Uterus (tissue), 4 donors: Measurements from ENCODE around the gene TTLL4. TPM values are rescaled to one million over a fixed set of nuclear protein-coding genes. Genes with fewer than 3 reads are reported as not detected.
"Not testable (repeated sequence)": the region's sequence is repeated elsewhere in the genome, so short reads cannot be mapped to it uniquely, and the experiment has no call there.

ENCODE experiments used
- DNase-seq, 2 donors: peaks; one replicate each; pipeline ENCODE4 v3.0.0-alpha.2; 2019 to 2020
- H3K27ac ChIP-seq, 2 donors: fragments of 200-600 bp; sonication (generic); 1 replicate in 1 of 2; 2 replicates in 1 of 2; pipeline ENCODE4 v1.5.1; 2016 to 2018
- H3K27me3 ChIP-seq, 2 donors: fragments of 200-600 bp; sonication (generic); one replicate each; pipeline ENCODE4 v1.5.1; 2018 to 2019; ENCODE audit warnings: control low read depth in 1 of 2
- H3K36me3 ChIP-seq, 2 donors: fragments of 200-600 bp; sonication (generic); one replicate each; pipeline ENCODE4 v1.5.1; 2019; ENCODE audit warnings: control low read depth in 1 of 2
- H3K4me1 ChIP-seq, 2 donors: fragments of 200-600 bp; sonication (generic); one replicate each; pipeline ENCODE4 v1.5.1; 2018 to 2019; ENCODE audit warnings: control low read depth in 1 of 2
- H3K4me3 ChIP-seq, 2 donors: fragments of 200-600 bp; sonication (generic); 1 replicate in 1 of 2; 2 replicates in 1 of 2; pipeline ENCODE4 v1.5.1; 2018 to 2019; ENCODE audit warnings: mild to moderate bottlenecking in 1 of 2
- H3K9me3 ChIP-seq, 2 donors: fragments of 200-600 bp; sonication (generic); one replicate each; pipeline ENCODE4 v1.5.1; 2019; ENCODE audit warnings: control low read depth in 1 of 2
- POLR2A ChIP-seq, 2 donors: fragments of 450-650 bp; IDR thresholded peaks; one replicate each; pipeline ENCODE4 v1.6.1; 2016; ENCODE audit warnings: antibody characterized with exemption in 2 of 2, mild to moderate bottlenecking in 1 of 2, moderate library complexity in 1 of 2
- intact Hi-C: fragments of 100-400 bp; cut with DNase I; formaldehyde crosslinking; loops from one replicate; pipeline ENCODE4 v1.15.1; 2023; ENCODE audit warnings: low total_unique reads
- total RNA-seq, 4 donors: library from RNA; depleted of rRNA in 3 of 4; stranded (reverse); fragments of >200 nt in 3 of 4; gene quantifications; one replicate each; pipeline versions ENCODE4 v1.1.0 to v1.2.4, GENCODE V29; 2014 to 2023
- TF ChIP-seq, protein P1 (sequence below), 4 experiments: fragments of 200-600 bp in 2 of 4; fragments of 450-650 bp in 2 of 4; sonication (generic) in 2 of 4; IDR thresholded peaks; one replicate each; pipeline ENCODE4 v1.5.1; 2016 to 2019; ENCODE audit warnings: antibody characterized with exemption in 4 of 4, mild to moderate bottlenecking in 2 of 4, moderate library complexity in 1 of 4
- donor health status: DM: yes; HTN: yes; CAD: no.

Gene TTLL4
- total RNA-seq, 4 donors from 2014 or later = 13.1 to 117 (median 25.7) TPM

DNA sequence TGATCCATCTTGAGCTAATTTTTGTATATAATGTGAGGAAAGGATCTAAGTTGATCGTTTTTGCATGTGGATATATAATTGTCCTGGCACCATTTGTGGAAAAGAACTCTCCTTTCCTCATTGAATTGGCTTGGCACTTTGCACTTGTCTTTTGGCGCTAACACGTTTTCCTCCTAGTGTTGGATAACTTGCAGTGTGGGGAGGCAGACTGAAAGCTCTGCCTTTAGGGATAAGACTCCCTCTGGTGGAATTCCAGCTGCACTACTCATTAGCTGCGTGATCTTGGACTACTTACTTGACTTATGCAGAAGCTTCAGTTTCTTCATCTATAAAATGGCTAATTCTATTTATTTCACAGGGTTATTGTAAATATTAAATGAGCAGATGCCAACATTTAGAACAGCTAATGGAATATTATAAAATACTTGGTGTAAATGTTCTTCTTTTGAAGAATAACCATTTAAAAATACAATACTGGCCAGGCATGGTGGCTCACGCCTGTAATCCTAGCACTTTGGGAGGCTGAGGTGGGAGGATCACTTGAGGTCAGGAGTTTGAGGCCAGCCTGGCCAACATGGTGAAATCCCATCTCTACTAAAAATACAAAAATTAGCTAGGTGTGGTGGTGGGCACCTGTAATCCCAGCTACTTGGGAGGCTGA is 23.1 kb upstream of the TTLL4 start:
- H3K36me3 ChIP-seq = not testable (repeated sequence)

DNA sequence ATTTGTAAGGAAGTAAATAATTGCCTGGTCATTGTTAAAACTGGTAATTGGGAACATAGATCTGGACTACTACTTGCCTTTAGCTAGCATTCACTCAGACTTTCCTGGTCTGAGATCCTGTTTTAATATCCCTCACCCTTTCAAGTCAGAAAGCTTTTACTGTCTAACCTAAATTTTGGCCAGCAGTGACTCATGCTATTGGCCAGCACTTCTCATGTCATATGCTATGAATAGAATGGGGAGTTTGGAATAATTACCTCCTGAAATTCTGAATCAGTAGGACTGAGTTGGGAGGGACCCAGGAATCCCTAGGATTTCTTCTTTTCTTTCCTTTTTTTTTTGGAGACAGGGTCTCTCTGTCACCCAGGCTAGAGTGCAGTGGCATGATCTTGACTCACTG is 19.4 kb upstream of the TTLL4 start:
- Histone ChIP-seq H3K4me3 (no peak overlapping the region), H3K9me3 (no peaks in the 10 kb centered on the region), H3K27ac (peak overlapping the region; percentile 36 to 69), H3K4me1 (no peaks in the 10 kb centered on the region), H3K36me3 (no peaks in the 10 kb centered on the region), H3K27me3 (no peaks in the 10 kb centered on the region)
- intact Hi-C loops = no loop called here
- no peak for DNase-seq
- no peak for TF ChIP-seq POLR2A (IDR thresholded peaks at IDR 0.05)
- TF ChIP-seq, protein P1, sequence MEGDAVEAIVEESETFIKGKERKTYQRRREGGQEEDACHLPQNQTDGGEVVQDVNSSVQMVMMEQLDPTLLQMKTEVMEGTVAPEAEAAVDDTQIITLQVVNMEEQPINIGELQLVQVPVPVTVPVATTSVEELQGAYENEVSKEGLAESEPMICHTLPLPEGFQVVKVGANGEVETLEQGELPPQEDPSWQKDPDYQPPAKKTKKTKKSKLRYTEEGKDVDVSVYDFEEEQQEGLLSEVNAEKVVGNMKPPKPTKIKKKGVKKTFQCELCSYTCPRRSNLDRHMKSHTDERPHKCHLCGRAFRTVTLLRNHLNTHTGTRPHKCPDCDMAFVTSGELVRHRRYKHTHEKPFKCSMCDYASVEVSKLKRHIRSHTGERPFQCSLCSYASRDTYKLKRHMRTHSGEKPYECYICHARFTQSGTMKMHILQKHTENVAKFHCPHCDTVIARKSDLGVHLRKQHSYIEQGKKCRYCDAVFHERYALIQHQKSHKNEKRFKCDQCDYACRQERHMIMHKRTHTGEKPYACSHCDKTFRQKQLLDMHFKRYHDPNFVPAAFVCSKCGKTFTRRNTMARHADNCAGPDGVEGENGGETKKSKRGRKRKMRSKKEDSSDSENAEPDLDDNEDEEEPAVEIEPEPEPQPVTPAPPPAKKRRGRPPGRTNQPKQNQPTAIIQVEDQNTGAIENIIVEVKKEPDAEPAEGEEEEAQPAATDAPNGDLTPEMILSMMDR (IDR thresholded peaks at IDR 0.05) = no peak

More for the DNA sequence above, 23.1 kb upstream of the TTLL4 start:
- H3K27ac ChIP-seq, H3K4me1 ChIP-seq, H3K4me3 ChIP-seq, H3K27me3 ChIP-seq, intact Hi-C loops, H3K9me3 ChIP-seq: not testable (repeated sequence)
- TF ChIP-seq, protein P1 (IDR thresholded peaks at IDR 0.05) = peak; percentile 58 to 67 (median 59)
- peak in 1 of 2 donors; percentile 38 for DNase-seq

- no peaks in the 10 kb centered on the region for H3K36me3 ChIP-seq
- no peak for TF ChIP-seq POLR2A (IDR thresholded peaks at IDR 0.05)
- TF ChIP-seq, protein P1 (IDR thresholded peaks at IDR 0.05) = no peak
- DNase-seq = no peak
These were observed 16.1 kb upstream of the TTLL4 start for GRCh38 chr2:218694405-218695145.

GRCh38 chr2:218698885-218699284 is 11.8 kb upstream of the TTLL4 start:
- H3K36me3 ChIP-seq = no peaks in the 10 kb centered on the region
- no peak for DNase-seq
- no peak overlapping the region for H3K27ac ChIP-seq
- no peak overlapping the region for H3K4me3 ChIP-seq
- no peaks in the 10 kb centered on the region for H3K9me3 ChIP-seq
- H3K4me1 ChIP-seq = no peaks in the 10 kb centered on the region
- intact Hi-C loops = no loop called here
- TF ChIP-seq POLR2A (IDR thresholded peaks at IDR 0.05) = no peak
- TF ChIP-seq, protein P1 (IDR thresholded peaks at IDR 0.05) = no peak
- no peaks in the 10 kb centered on the region for H3K27me3 ChIP-seq

More at GRCh38 chr2:218694405-218695145, 16.1 kb upstream of the TTLL4 start:
- no peaks in the 10 kb centered on the region for H3K9me3 ChIP-seq
- H3K4me3 ChIP-seq = no peak overlapping the region
- intact Hi-C loops = no loop called here
- no peak overlapping the region for H3K27ac ChIP-seq
- H3K27me3 ChIP-seq = no peaks in the 10 kb centered on the region
- no peaks in the 10 kb centered on the region for H3K4me1 ChIP-seq

DNA sequence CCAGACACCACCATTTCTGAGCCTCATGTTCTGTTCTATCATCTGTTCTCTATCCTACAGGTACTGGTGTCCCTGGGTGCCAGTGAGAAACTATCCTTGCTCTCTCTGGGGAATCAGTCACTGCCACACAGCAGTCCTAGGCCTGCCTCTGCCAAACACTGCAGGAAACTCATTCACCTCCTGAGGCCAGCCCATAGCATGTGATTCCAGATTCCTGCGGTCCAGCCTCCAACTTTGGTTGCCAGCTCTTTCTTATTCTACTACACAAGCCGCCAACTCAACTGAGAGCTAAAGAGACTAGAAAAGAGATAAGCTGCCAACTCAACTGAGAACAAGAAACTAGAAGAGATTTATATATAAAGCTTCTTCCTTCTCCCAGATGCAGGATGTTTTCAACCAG is 8.8 kb upstream of the TTLL4 start:
- H3K36me3 ChIP-seq = no peaks in the 10 kb centered on the region
- TF ChIP-seq POLR2A (IDR thresholded peaks at IDR 0.05) = no peak
- TF ChIP-seq, protein P1 (IDR thresholded peaks at IDR 0.05) = no peak
- no peaks in the 10 kb centered on the region for H3K4me1 ChIP-seq
- intact Hi-C loops = no loop called here
- no peak overlapping the region for H3K4me3 ChIP-seq
- DNase-seq = no peak
- no peak overlapping the region for H3K27ac ChIP-seq
- no peaks in the 10 kb centered on the region for H3K27me3 ChIP-seq
- no peaks in the 10 kb centered on the region for H3K9me3 ChIP-seq
